ENCODE data around the gene PRDM16.

Gene PRDM16

GRCh38 chr1:3033040-3033789, 35.8 kb upstream of the PRDM16 start:
- DNase-seq = peak; percentile 66

- DNase-seq = no peak
Observed at GRCh38 chr1:3033790-3034090, 35.3 kb upstream of the PRDM16 start.

- no peak for DNase-seq
Observed at GRCh38 chr1:3034162-3034561, 34.8 kb upstream of the PRDM16 start.

- no peak for DNase-seq
Observed at GRCh38 chr1:3034728-3035562, 34.1 kb upstream of the PRDM16 start.

- no peak for DNase-seq
Observed at GRCh38 chr1:3035563-3036446, 33.2 kb upstream of the PRDM16 start.

GRCh38 chr1:3036447-3037280, 32.3 kb upstream of the PRDM16 start:
- no peak for DNase-seq

- DNase-seq = no peak
Observed at GRCh38 chr1:3037281-3038040, 31.5 kb upstream of the PRDM16 start.

- no peak for DNase-seq
Observed at GRCh38 chr1:3038113-3038551, 30.9 kb upstream of the PRDM16 start.

GRCh38 chr1:3038571-3039181, 30.3 kb upstream of the PRDM16 start:
- no peak for DNase-seq

- no peak for DNase-seq
Observed at GRCh38 chr1:3040004-3040403, 29.0 kb upstream of the PRDM16 start.

- DNase-seq = no peak
Observed at GRCh38 chr1:3042481-3042880, 26.5 kb upstream of the PRDM16 start.

- DNase-seq = no peak
Observed at GRCh38 chr1:3049164-3049563, 19.8 kb upstream of the PRDM16 start.

GRCh38 chr1:3049905-3050304, 19.1 kb upstream of the PRDM16 start:
- DNase-seq = no peak

GRCh38 chr1:3050603-3051002, 18.4 kb upstream of the PRDM16 start:
- DNase-seq = no peak

GRCh38 chr1:3051270-3052268, 17.4 kb upstream of the PRDM16 start:
- DNase-seq = no peak

GRCh38 chr1:3052501-3052900, 16.5 kb upstream of the PRDM16 start:
- no peak for DNase-seq

GRCh38 chr1:3053366-3053980, 15.5 kb upstream of the PRDM16 start:
- DNase-seq = no peak

- no peak for DNase-seq
Observed at GRCh38 chr1:3053986-3054385, 15.0 kb upstream of the PRDM16 start.

GRCh38 chr1:3054474-3054873, 14.5 kb upstream of the PRDM16 start:
- no peak for DNase-seq

All from CD4-positive, alpha-beta T cell treated with Interleukin-6 for 4 hours (primary cell).